H9 (cell line): ENCODE data around the gene ITSN1. TPM values are rescaled to one million over a fixed set of nuclear protein-coding genes. Genes with fewer than 3 reads are reported as not detected.
A peak's percentile ranks its signal among the peaks of the same experiment; 100 is the strongest.

Experiments
- DNase-seq: peaks from one replicate; pipeline ENCODE4 v3.0.0-alpha.2; 2017
- H2AFZ ChIP-seq: one replicate; pipeline ENCODE4 v1.6.1; 2013; ENCODE audit warnings: mild to moderate bottlenecking, low read length, control low read depth, moderate library complexity
- H2AK5ac ChIP-seq: 2 replicates; pipeline ENCODE4 v1.6.1; 2013; ENCODE audit warnings: low read length, control low read depth, mixed read lengths; ENCODE audit not compliant: insufficient read length
- H2BK120ac ChIP-seq: one replicate; pipeline ENCODE4 v1.6.1; 2013; ENCODE audit warnings: low read depth, mild to moderate bottlenecking, low read length, control low read depth, inconsistent platforms; ENCODE audit not compliant: poor library complexity, severe bottlenecking
- H2BK12ac ChIP-seq: 2 replicates; pipeline ENCODE4 v1.6.1; 2013; ENCODE audit warnings: low read length, control low read depth, mixed read lengths, low read depth; ENCODE audit not compliant: insufficient read length
- H2BK15ac ChIP-seq: 2 replicates; pipeline ENCODE4 v1.6.1; 2013; ENCODE audit warnings: low read depth, low read length, control low read depth
- H2BK20ac ChIP-seq: one replicate; pipeline ENCODE4 v1.6.1; 2013; ENCODE audit warnings: low read depth, mild to moderate bottlenecking, low read length, control low read depth, inconsistent platforms; ENCODE audit not compliant: poor library complexity, severe bottlenecking
- H2BK5ac ChIP-seq: 2 replicates; pipeline ENCODE4 v1.6.1; 2013; ENCODE audit warnings: low read length, control low read depth, mixed read lengths; ENCODE audit not compliant: insufficient read length
- H3K14ac ChIP-seq: 2 replicates; pipeline ENCODE4 v1.6.1; 2013; ENCODE audit warnings: low read length, control low read depth; ENCODE audit not compliant: insufficient read depth
- H3K18ac ChIP-seq: 2 replicates; pipeline ENCODE4 v1.6.1; 2013; ENCODE audit warnings: low read depth, mild to moderate bottlenecking, mixed read lengths, low read length, control low read depth; ENCODE audit not compliant: insufficient read length
- H3K23ac ChIP-seq: 2 replicates; pipeline ENCODE4 v1.6.1; 2013; ENCODE audit warnings: low read length, control low read depth, mixed read lengths, low read depth; ENCODE audit not compliant: insufficient read length
- H3K23me2 ChIP-seq: 2 replicates; pipeline ENCODE4 v1.6.1; 2013; ENCODE audit warnings: low read depth, mild to moderate bottlenecking, mixed read lengths, low read length, control low read depth; ENCODE audit not compliant: insufficient read length, poor library complexity, severe bottlenecking
- H3K27ac ChIP-seq: 2 replicates; pipeline ENCODE4 v1.5.1; 2013; ENCODE audit warnings: low read length, control low read depth, mixed read lengths, low read depth; ENCODE audit not compliant: insufficient read length
- H3K27me3 ChIP-seq: 2 replicates; pipeline ENCODE4 v1.6.1; 2013; ENCODE audit warnings: low read length, control low read depth, inconsistent platforms; ENCODE audit not compliant: insufficient read depth
- H3K4ac ChIP-seq: 2 replicates; pipeline ENCODE4 v1.6.1; 2013; ENCODE audit warnings: low read depth, mild to moderate bottlenecking, control low read depth, inconsistent platforms, low read length, moderate library complexity
- H3K4me1 ChIP-seq: 2 replicates; pipeline ENCODE4 v1.6.1; 2013; ENCODE audit warnings: low read length, control low read depth, inconsistent platforms; ENCODE audit not compliant: insufficient read depth
- H3K4me2 ChIP-seq: 2 replicates; pipeline ENCODE4 v1.6.1; 2013; ENCODE audit warnings: low read length, control low read depth, mixed read lengths; ENCODE audit not compliant: insufficient read length, insufficient read depth
- H3K56ac ChIP-seq: 2 replicates; pipeline ENCODE4 v1.6.1; 2013; ENCODE audit warnings: low read depth, mild to moderate bottlenecking, mixed read lengths, low read length, control low read depth; ENCODE audit not compliant: insufficient read length
- H3K79me1 ChIP-seq: 2 replicates; pipeline ENCODE4 v1.6.1; 2013; ENCODE audit warnings: low read depth, mild to moderate bottlenecking, moderate library complexity, low read length, control low read depth, inconsistent platforms; ENCODE audit not compliant: insufficient read depth, poor library complexity, severe bottlenecking
- H3K79me2 ChIP-seq: 2 replicates; pipeline ENCODE4 v1.6.1; 2013; ENCODE audit warnings: low read length, control low read depth, inconsistent platforms; ENCODE audit not compliant: insufficient read depth
- H3K9ac ChIP-seq: 2 replicates; pipeline ENCODE4 v1.6.1; 2013; ENCODE audit warnings: low read length, control low read depth, mixed read lengths; ENCODE audit not compliant: insufficient read length; ENCODE audit errors: extremely low read depth
- H3K9me3 ChIP-seq: one replicate; pipeline ENCODE4 v1.6.1; 2013; ENCODE audit warnings: low read depth, low read length, inconsistent platforms; ENCODE audit not compliant: control insufficient read depth
- H3T11ph ChIP-seq: one replicate; pipeline ENCODE4 v1.6.1; 2013; ENCODE audit warnings: mild to moderate bottlenecking, low read length, control low read depth, inconsistent platforms
- H4K20me1 ChIP-seq: one replicate; pipeline ENCODE4 v1.6.1; 2013; ENCODE audit not compliant: control insufficient read depth, insufficient read length, insufficient read depth
- H4K5ac ChIP-seq: 2 replicates; pipeline ENCODE4 v1.6.1; 2013; ENCODE audit warnings: low read depth, mild to moderate bottlenecking, mixed read lengths, low read length, control low read depth; ENCODE audit not compliant: insufficient read length
- H4K8ac ChIP-seq: replicated peaks from 2 replicates; pipeline ENCODE4 v1.6.1; 2013; ENCODE audit warnings: low read length, control low read depth, mixed read lengths, low read depth; ENCODE audit not compliant: insufficient read length
- H4K91ac ChIP-seq: 2 replicates; pipeline ENCODE4 v1.6.1; 2013; ENCODE audit warnings: low read depth, mild to moderate bottlenecking, moderate library complexity, mixed read lengths, low read length, control low read depth; ENCODE audit not compliant: insufficient read length
- H3K27ac Mint-ChIP-seq, 3 experiments: 2 replicates in 2 of 3; 3 replicates in 1 of 3; pipeline ENCODE4 v1.8.0; 2020 to 2021; ENCODE audit warnings: mixed read lengths in 3 of 3, mild to moderate bottlenecking in 1 of 3, moderate library complexity in 1 of 3
- H3K27me3 Mint-ChIP-seq: 2 replicates; pipeline ENCODE4 v1.8.0; 2021; ENCODE audit warnings: low read depth, mild to moderate bottlenecking, moderate library complexity, mixed read lengths
- H3K36me3 Mint-ChIP-seq, 3 experiments: 2 replicates in 2 of 3; 3 replicates in 1 of 3; pipeline ENCODE4 v1.8.0; 2020 to 2021; ENCODE audit warnings: low read depth in 3 of 3, mixed read lengths in 3 of 3; ENCODE audit not compliant: insufficient read depth in 1 of 3
- H3K4me1 Mint-ChIP-seq, 2 experiments: 2 replicates each; pipeline ENCODE4 v1.8.0; 2020; ENCODE audit warnings: mixed read lengths in 2 of 2
- H3K4me3 Mint-ChIP-seq, 2 experiments: 2 replicates in 1 of 2; 3 replicates in 1 of 2; pipeline ENCODE4 v1.8.0; 2020 to 2021; ENCODE audit warnings: mild to moderate bottlenecking in 2 of 2, mixed read lengths in 2 of 2, moderate library complexity in 1 of 2
- H3K9me3 Mint-ChIP-seq, 2 experiments: 2 replicates in 1 of 2; 3 replicates in 1 of 2; pipeline ENCODE4 v1.8.0; 2020; ENCODE audit warnings: mild to moderate bottlenecking in 2 of 2, mixed read lengths in 2 of 2, moderate library complexity in 1 of 2
- CTCF ChIP-seq: fragments of 200-600 bp; sonication (generic); conservative IDR thresholded peaks from 3 replicates; pipeline ENCODE4 v1.8.0; 2021; ENCODE audit warnings: antibody characterized with exemption, mild to moderate bottlenecking
- WGBS: extraction: QIAGEN DNeasy Blood & Tissue Kit; methylation state at CpG from one replicate; pipeline ENCODE4 v1.1.7; 2013; ENCODE audit warnings: missing lambda C conversion rate, low lambda C conversion rate, mixed read lengths; ENCODE audit not compliant: insufficient read length; ENCODE audit errors: extremely low coverage; 5-methylcytosine and 5-hydroxymethylcytosine counted together
- total RNA-seq: library from RNA; stranded (reverse); gene quantifications from 2 replicates; pipeline ENCODE4 v1.2.1, GENCODE V29; 2021

ITSN1 gene
- total RNA-seq, 1 experiment from 2014 or later, result 94.2 TPM

GRCh38 chr21:33732038-33732437, 89.7 kb downstream of the ITSN1 start:
- Histone ChIP-seq H4K8ac (no peak overlapping the region), H3K4me1 (no peaks in the 10 kb centered on the region; the same call in 1 of the 2 replicates), H2BK20ac (no peak overlapping the region), H4K91ac (no peak overlapping the region), H2BK12ac (no peak overlapping the region), H3K9ac (no peak overlapping the region), H3T11ph (no peak overlapping the region), H3K18ac (no peak overlapping the region), H2AFZ (no peak overlapping the region), H3K23ac (no peak overlapping the region), H3K79me1 (no peaks in the 10 kb centered on the region), H2BK5ac (no peak overlapping the region), H3K79me2 (no peaks in the 10 kb centered on the region), H3K27me3 (no peaks in the 10 kb centered on the region), H4K20me1 (no peaks in the 10 kb centered on the region), H2BK120ac (no peak overlapping the region), H3K14ac (no peak overlapping the region), H3K4ac (no peak overlapping the region), H4K5ac (no peak overlapping the region), H3K4me2 (no peak overlapping the region), H3K23me2 (no peaks in the 10 kb centered on the region), H2BK15ac (no peak overlapping the region), H2AK5ac (no peak overlapping the region), H3K56ac (no peak overlapping the region), H3K27ac (no peak overlapping the region), H3K9me3 (no peaks in the 10 kb centered on the region)
- H3K4me3 Mint-ChIP-seq, result no peak overlapping the region
- DNase-seq, result no peak
- H3K9me3 Mint-ChIP-seq, result no peaks in the 10 kb centered on the region
- H3K27ac Mint-ChIP-seq, result peak overlapping the region in 2 of 3 experiments; percentile 6 to 58; a peak in 4 of 7 replicates
- peaks cover 8 to 28% (median 22%) of the 10 kb centered on the region in 3 experiments; a peak in 6 of 7 replicates for H3K36me3 Mint-ChIP-seq
- H3K27me3 Mint-ChIP-seq, result no peaks in the 10 kb centered on the region
- WGBS, result no CpG with 5 or more reads among the region's 3 CpGs
- TF ChIP-seq CTCF, result no peak
- H3K4me1 Mint-ChIP-seq, result peaks cover 33 to 39% of the 10 kb centered on the region in 2 experiments
